PC-9 (cell line): Measurements from ENCODE around the gene SH3TC1. TPM values are rescaled to one million over a fixed set of nuclear protein-coding genes. Genes with fewer than 3 reads are reported as not detected.

Experiments
- BruUV-seq: library from RNA; stranded (reverse); fragments of 400-500 nt; replicated peaks from 2 replicates; lab custom pipeline; 2021; lab: Mats Ljungman, UMichigan
- CTCF ChIA-PET: fragments of 300-600 bp; sonication (Branson Sonifier 250); formaldehyde crosslinking; loops from one replicate; lab custom pipeline; 2022; ENCODE audit warnings: antibody characterized with exemption; lab: Charles Lee
- POLR2A ChIA-PET: fragments of 300-600 bp; sonication (Branson Sonifier 250); formaldehyde crosslinking; loops from one replicate; lab custom pipeline; 2022; ENCODE audit warnings: antibody characterized with exemption; ENCODE audit not compliant: unreplicated experiment; lab: Charles Lee
- DNase-seq, 2 experiments: peaks; one replicate each; pipeline versions ENCODE4 v3.0.0 to v3.0.0-alpha.2; 2015 to 2022; ENCODE audit warnings: mixed read lengths in 1 of 2
- H2AFZ ChIP-seq: fragments of 200-600 bp; sonication (generic); 2 replicates; pipeline ENCODE4 v1.8.1; 2017; ENCODE audit warnings: antibody characterized with exemption
- H3F3A ChIP-seq: fragments of 200-600 bp; sonication (generic); 2 replicates; pipeline ENCODE4 v1.8.1; 2017; ENCODE audit warnings: antibody characterized with exemption, mild to moderate bottlenecking, low read depth; ENCODE audit not compliant: insufficient read depth
- H3K27ac ChIP-seq: fragments of 200-600 bp; sonication (generic); 2 replicates; pipeline ENCODE4 v1.6.1; 2016; ENCODE audit warnings: mixed run types
- H3K27me3 ChIP-seq: fragments of 200-600 bp; sonication (generic); 2 replicates; pipeline ENCODE4 v1.6.1; 2016; ENCODE audit warnings: low read depth, mixed run types; ENCODE audit not compliant: insufficient read depth
- H3K36me3 ChIP-seq: fragments of 200-600 bp; sonication (generic); 2 replicates; pipeline ENCODE4 v1.6.1; 2016; ENCODE audit warnings: low read depth, mixed run types
- H3K4me1 ChIP-seq: fragments of 200-600 bp; sonication (generic); replicated peaks from 2 replicates; pipeline ENCODE4 v1.6.1; 2016; ENCODE audit warnings: mixed run types; ENCODE audit not compliant: insufficient read depth
- H3K4me2 ChIP-seq: fragments of 200-600 bp; sonication (generic); 2 replicates; pipeline ENCODE4 v1.6.1; 2017; ENCODE audit warnings: mixed run types
- H3K4me3 ChIP-seq: fragments of 200-600 bp; sonication (generic); 2 replicates; pipeline ENCODE4 v1.6.1; 2016; ENCODE audit warnings: mixed run types
- H3K79me2 ChIP-seq: fragments of 200-600 bp; sonication (generic); 2 replicates; pipeline ENCODE4 v1.6.1; 2017; ENCODE audit warnings: low read depth, mixed run types
- H3K9me2 ChIP-seq: fragments of 200-600 bp; sonication (generic); 2 replicates; pipeline ENCODE4 v1.8.1; 2017; ENCODE audit warnings: mild to moderate bottlenecking; ENCODE audit not compliant: insufficient read depth
- H3K9me3 ChIP-seq: fragments of 200-600 bp; sonication (generic); 2 replicates; pipeline ENCODE4 v1.8.1; 2016; ENCODE audit warnings: low read depth; ENCODE audit not compliant: insufficient read depth
- H4K20me1 ChIP-seq: fragments of 200-600 bp; sonication (generic); 2 replicates; pipeline ENCODE4 v1.8.1; 2017; ENCODE audit not compliant: insufficient read depth
- CTCF ChIP-seq: fragments of 200-600 bp; sonication (generic); conservative IDR thresholded peaks from 2 replicates; pipeline ENCODE4 v1.6.1; 2017; ENCODE audit warnings: mixed run types, antibody characterized with exemption, mild to moderate bottlenecking, moderate library complexity
- EZH2 ChIP-seq: fragments of 200-600 bp; sonication (generic); IDR thresholded peaks from 2 replicates; pipeline ENCODE4 v1.8.0; 2017; ENCODE audit warnings: antibody characterized with exemption, low read depth
- intact Hi-C: fragments of 100-400 bp; cut with micrococcal nuclease; formaldehyde crosslinking; loops from one replicate; pipeline ENCODE4 v1.10.0; 2022; ENCODE audit not compliant: unreplicated experiment
- total RNA-seq: library from RNA; stranded (reverse); gene quantifications from 2 replicates; pipeline ENCODE4 v1.2.3, GENCODE V29; 2021

SH3TC1 gene
- total RNA-seq, 1 experiment from 2014 or later, result 5.2 TPM

GRCh38 chr4:8163436-8164193 is 35.5 kb upstream of the SH3TC1 start:
- TF ChIP-seq EZH2, result no peak
- TF ChIP-seq CTCF, result no peak
- ChIA-PET CTCF (no interaction called here), POLR2A (no interaction called here)
- Histone ChIP-seq H3K27me3 (no peaks in the 10 kb centered on the region), H3K27ac (no peak overlapping the region), H3K4me3 (no peak overlapping the region), H3K4me2 (no peak overlapping the region), H3K79me2 (no peaks in the 10 kb centered on the region), H3K4me1 (peaks cover 11% of the 10 kb centered on the region), H2AFZ (no peak overlapping the region), H3K9me2 (no peaks in the 10 kb centered on the region), H3F3A (peaks cover 7% of the 10 kb centered on the region; the same call in 1 of the 2 replicates), H4K20me1 (no peaks in the 10 kb centered on the region), H3K36me3 (no peaks in the 10 kb centered on the region), H3K9me3 (no peaks in the 10 kb centered on the region; the same call in 1 of the 2 replicates)
- BruUV-seq, result no TSS peak
- no peak for DNase-seq
- intact Hi-C loops, result no loop called here

GRCh38 chr4:8164194-8164565 is 34.9 kb upstream of the SH3TC1 start:
- Histone ChIP-seq H3K4me1 (peaks cover 11% of the 10 kb centered on the region), H3K36me3 (no peaks in the 10 kb centered on the region), H3K9me2 (no peaks in the 10 kb centered on the region), H4K20me1 (no peaks in the 10 kb centered on the region), H3K79me2 (no peaks in the 10 kb centered on the region), H3K4me2 (no peak overlapping the region), H3K9me3 (no peaks in the 10 kb centered on the region; the same call in 1 of the 2 replicates), H3K27ac (no peak overlapping the region), H3F3A (peaks cover 9% of the 10 kb centered on the region; the same call in 1 of the 2 replicates), H2AFZ (no peak overlapping the region), H3K27me3 (no peaks in the 10 kb centered on the region), H3K4me3 (no peak overlapping the region)
- CTCF ChIA-PET, result no interaction called here
- TF ChIP-seq CTCF (no peak), EZH2 (no peak)
- POLR2A ChIA-PET, result no interaction called here
- no peak for DNase-seq
- intact Hi-C loops, result no loop called here
- BruUV-seq, result no TSS peak

- DNase-seq, result no peak
- Histone ChIP-seq H4K20me1 (no peaks in the 10 kb centered on the region), H3K4me2 (no peak overlapping the region), H3K79me2 (no peaks in the 10 kb centered on the region), H3K27ac (no peak overlapping the region), H3K9me2 (no peaks in the 10 kb centered on the region), H3K9me3 (no peaks in the 10 kb centered on the region; the same call in 1 of the 2 replicates), H2AFZ (no peak overlapping the region), H3F3A (peaks cover 9% of the 10 kb centered on the region; the same call in 1 of the 2 replicates), H3K36me3 (no peaks in the 10 kb centered on the region), H3K27me3 (no peaks in the 10 kb centered on the region), H3K4me3 (no peak overlapping the region), H3K4me1 (peaks cover 11% of the 10 kb centered on the region)
- ChIA-PET CTCF (no interaction called here), POLR2A (no interaction called here)
- TF ChIP-seq CTCF (no peak), EZH2 (no peak)
- intact Hi-C loops, result no loop called here
- BruUV-seq, result no TSS peak
Observed at GRCh38 chr4:8164687-8165086, 34.4 kb upstream of the SH3TC1 start.
